ENCODE data around the gene ST14.
"Not testable (repeated sequence)": the region's sequence is repeated elsewhere in the genome, so short reads cannot be mapped to it uniquely, and the experiment has no call there.

The ST14 gene

GRCh38 chr11:130246270-130246669 lies 86.7 kb downstream of the ST14 start:
- Mint-ChIP-seq H3K9me3 (peaks cover 5% of the 10 kb centered on the region), H3K4me1 (no peaks in the 10 kb centered on the region), H3K36me3 (ENCODE audit: low read depth) (peaks cover 17% of the 10 kb centered on the region), H3K4me3 (no peak overlapping the region), H3K27me3 (ENCODE audit: low read depth) (no peaks in the 10 kb centered on the region), H3K27ac (no peak overlapping the region)
- TF ChIP-seq CTCF (IDR thresholded peaks at IDR 0.05; ENCODE audit: unreplicated experiment in 3 of 3) = no peak

- H3K27ac Mint-ChIP-seq = no peak overlapping the region
- peaks cover 22% of the 10 kb centered on the region for H3K36me3 Mint-ChIP-seq (ENCODE audit: low read depth)
- no peak for TF ChIP-seq CTCF (IDR thresholded peaks at IDR 0.05; ENCODE audit: unreplicated experiment in 3 of 3)
- H3K27me3 Mint-ChIP-seq (ENCODE audit: low read depth) = no peaks in the 10 kb centered on the region
- no peaks in the 10 kb centered on the region for H3K4me1 Mint-ChIP-seq
- H3K4me3 Mint-ChIP-seq = no peak overlapping the region
- H3K9me3 Mint-ChIP-seq = peaks cover 9% of the 10 kb centered on the region
These were observed 87.2 kb downstream of the ST14 start for GRCh38 chr11:130246738-130247137.

GRCh38 chr11:130247319-130247718 lies 87.7 kb downstream of the ST14 start:
- H3K4me1 Mint-ChIP-seq = no peaks in the 10 kb centered on the region
- TF ChIP-seq CTCF (IDR thresholded peaks at IDR 0.05; ENCODE audit: unreplicated experiment in 3 of 3) = no peak
- no peaks in the 10 kb centered on the region for H3K27me3 Mint-ChIP-seq (ENCODE audit: low read depth)
- H3K4me3 Mint-ChIP-seq = no peak overlapping the region
- no peak overlapping the region for H3K27ac Mint-ChIP-seq
- H3K9me3 Mint-ChIP-seq = peaks cover 14% of the 10 kb centered on the region
- peaks cover 28% of the 10 kb centered on the region for H3K36me3 Mint-ChIP-seq (ENCODE audit: low read depth)

- no peak overlapping the region for H3K27ac Mint-ChIP-seq
- H3K36me3 Mint-ChIP-seq (ENCODE audit: low read depth) = peaks cover 45% of the 10 kb centered on the region
- no peak overlapping the region for H3K4me3 Mint-ChIP-seq
- no peak for TF ChIP-seq CTCF (IDR thresholded peaks at IDR 0.05; ENCODE audit: unreplicated experiment in 3 of 3)
- H3K4me1 Mint-ChIP-seq = no peaks in the 10 kb centered on the region
- peaks cover 24% of the 10 kb centered on the region for H3K9me3 Mint-ChIP-seq
- no peaks in the 10 kb centered on the region for H3K27me3 Mint-ChIP-seq (ENCODE audit: low read depth)
These were observed 89.8 kb downstream of the ST14 start for GRCh38 chr11:130249371-130249770.

GRCh38 chr11:130249929-130250328 lies 90.3 kb downstream of the ST14 start:
- H3K4me3 Mint-ChIP-seq; H3K27me3 Mint-ChIP-seq (ENCODE audit: low read depth); H3K4me1 Mint-ChIP-seq; H3K27ac Mint-ChIP-seq: not testable (repeated sequence)
- peaks cover 46% of the 10 kb centered on the region for H3K36me3 Mint-ChIP-seq (ENCODE audit: low read depth)
- H3K9me3 Mint-ChIP-seq = peaks cover 27% of the 10 kb centered on the region

GRCh38 chr11:130251763-130252162 lies 92.2 kb downstream of the ST14 start:
- H3K27me3 Mint-ChIP-seq (ENCODE audit: low read depth) = not testable (repeated sequence)

More at GRCh38 chr11:130251763-130252162, 92.2 kb downstream of the ST14 start:
- not testable (repeated sequence) for H3K4me3 Mint-ChIP-seq, H3K27ac Mint-ChIP-seq, H3K4me1 Mint-ChIP-seq
- Mint-ChIP-seq H3K36me3 (ENCODE audit: low read depth) (peaks cover 60% of the 10 kb centered on the region), H3K9me3 (peaks cover 42% of the 10 kb centered on the region)

Measured in nephron (organoid).